Measurements from ENCODE around the gene HOXA10.
A peak's percentile ranks its signal among the peaks of the same experiment; 100 is the strongest.

The HOXA10 gene

GRCh38 chr7:27179030-27179429 lies 4.9 kb upstream of the HOXA10 start:
- no peak for DNase-seq (ENCODE audit: low spot score)

GRCh38 chr7:27178366-27178765 lies 4.2 kb upstream of the HOXA10 start:
- no peak for DNase-seq (ENCODE audit: low spot score)

GRCh38 chr7:27177795-27178320 lies 3.7 kb upstream of the HOXA10 start:
- DNase-seq (ENCODE audit: low spot score), result no peak

GRCh38 chr7:27176962-27177794 lies 3.1 kb upstream of the HOXA10 start:
- no peak for DNase-seq (ENCODE audit: low spot score)

- no peak for DNase-seq (ENCODE audit: low spot score)
These were observed 2.4 kb upstream of the HOXA10 start for GRCh38 chr7:27176524-27176845.

- DNase-seq (ENCODE audit: low spot score), result peak; percentile 10
These were observed 1.8 kb upstream of the HOXA10 start for GRCh38 chr7:27175626-27176523.

GRCh38 chr7:27174874-27175625 lies 930 bp upstream of the HOXA10 start:
- DNase-seq (ENCODE audit: low spot score), result peak; percentile 12

GRCh38 chr7:27173511-27173955 lies 587 bp downstream of the HOXA10 start:
- DNase-seq (ENCODE audit: low spot score), result peak; percentile 39

GRCh38 chr7:27172823-27173510 lies 1.2 kb downstream of the HOXA10 start:
- peak; percentile 22 for DNase-seq (ENCODE audit: low spot score)

- no peak for DNase-seq (ENCODE audit: low spot score)
These were observed 1.8 kb downstream of the HOXA10 start for GRCh38 chr7:27172315-27172774.

- DNase-seq (ENCODE audit: low spot score), result no peak
These were observed 2.3 kb downstream of the HOXA10 start for GRCh38 chr7:27171637-27172314.

GRCh38 chr7:27171325-27171636 lies 2.8 kb downstream of the HOXA10 start:
- DNase-seq (ENCODE audit: low spot score), result no peak

- DNase-seq (ENCODE audit: low spot score), result no peak
These were observed 3.4 kb downstream of the HOXA10 start for GRCh38 chr7:27170426-27171324.

GRCh38 chr7:27169658-27170425 lies 4.3 kb downstream of the HOXA10 start:
- DNase-seq (ENCODE audit: low spot score), result no peak

- DNase-seq (ENCODE audit: low spot score), result no peak
These were observed 5.7 kb downstream of the HOXA10 start for GRCh38 chr7:27168265-27168947.

GRCh38 chr7:27167916-27168264 lies 6.2 kb downstream of the HOXA10 start:
- no peak for DNase-seq (ENCODE audit: low spot score)

- DNase-seq (ENCODE audit: low spot score), result no peak
These were observed 7.3 kb downstream of the HOXA10 start for GRCh38 chr7:27166531-27167505.

Measured in iPS-NIHi11 (cell line).